IMR-90 (cell line): ENCODE data around the gene SSBP2. TPM values are rescaled to one million over a fixed set of nuclear protein-coding genes. Genes with fewer than 3 reads are reported as not detected.

Experiments used
- ATAC-seq: fragments of 200-7000 bp; cut with Tn5 transposase; 2 replicates; pipeline ENCODE4 v1.9.1; 2020; ENCODE audit warnings: low read depth, mild to moderate bottlenecking, moderate library complexity
- BruUV-seq: library from RNA; stranded (reverse); fragments of 400-500 nt; replicated peaks from 2 replicates; lab custom pipeline; 2021; lab: Mats Ljungman, UMichigan
- CTCF ChIA-PET: fragments of 300-600 bp; formaldehyde crosslinking; extraction: SDS; loops from one replicate; lab custom pipeline; 2021; ENCODE audit warnings: antibody characterized with exemption; lab: Yijun Ruan, JAX
- POLR2A ChIA-PET: fragments of 300-600 bp; sonication (Branson Sonifier 250); formaldehyde crosslinking; loops from one replicate; lab custom pipeline; 2022; ENCODE audit warnings: antibody characterized with exemption; ENCODE audit not compliant: unreplicated experiment; lab: Charles Lee
- DNase-seq: peaks from one replicate; pipeline ENCODE4 v3.0.0; 2013
- H2AFZ ChIP-seq: replicated peaks from 2 replicates; pipeline ENCODE3; 2013; ENCODE audit warnings: low read length, mild to moderate bottlenecking; ENCODE audit not compliant: poor library complexity
- H2AK5ac ChIP-seq: 2 replicates; pipeline ENCODE4 v1.6.1; 2013; ENCODE audit warnings: low read depth, low read length, inconsistent platforms
- H2AK9ac ChIP-seq: replicated peaks from 2 replicates; pipeline ENCODE3; 2013; ENCODE audit warnings: mild to moderate bottlenecking, low read depth, low read length, moderate library complexity; ENCODE audit not compliant: poor library complexity
- H2BK120ac ChIP-seq: 2 replicates; pipeline ENCODE4 v1.6.1; 2013; ENCODE audit warnings: low read depth, low read length, inconsistent platforms
- H2BK15ac ChIP-seq: 3 replicates; pipeline ENCODE4 v1.6.1; 2013; ENCODE audit warnings: low read depth, low read length, inconsistent platforms
- H2BK20ac ChIP-seq: 2 replicates; pipeline ENCODE4 v1.6.1; 2013; ENCODE audit warnings: low read depth, mild to moderate bottlenecking, inconsistent platforms, low read length, moderate library complexity
- H2BK5ac ChIP-seq: 2 replicates; pipeline ENCODE4 v1.6.1; 2013; ENCODE audit warnings: mild to moderate bottlenecking, low read depth, low read length, inconsistent platforms; ENCODE audit not compliant: poor library complexity, severe bottlenecking
- H3K14ac ChIP-seq: replicated peaks from 2 replicates; pipeline ENCODE4 v1.6.1; 2013; ENCODE audit warnings: low read depth, low read length, inconsistent platforms
- H3K18ac ChIP-seq: 2 replicates; pipeline ENCODE4 v1.6.1; 2013; ENCODE audit warnings: low read depth, low read length, control low read depth
- H3K23ac ChIP-seq: 2 replicates; pipeline ENCODE4 v1.6.1; 2013; ENCODE audit warnings: low read depth, low read length, inconsistent platforms
- H3K27ac ChIP-seq: 2 replicates; pipeline ENCODE4 v1.5.1; 2013; ENCODE audit warnings: mild to moderate bottlenecking, control low read depth, low read length; ENCODE audit not compliant: insufficient read depth
- H3K27me3 ChIP-seq: 2 replicates; pipeline ENCODE4 v1.6.1; 2013; ENCODE audit warnings: low read length; ENCODE audit not compliant: control insufficient read depth, insufficient read depth
- H3K36me3 ChIP-seq: 2 replicates; pipeline ENCODE4 v1.6.1; 2013; ENCODE audit warnings: low read length, mixed read lengths; ENCODE audit not compliant: control insufficient read depth, insufficient read depth
- H3K4ac ChIP-seq: 2 replicates; pipeline ENCODE4 v1.6.1; 2013; ENCODE audit warnings: low read depth, low read length, inconsistent platforms
- H3K4me1 ChIP-seq: 2 replicates; pipeline ENCODE4 v1.6.1; 2013; ENCODE audit warnings: low read length, mixed read lengths; ENCODE audit not compliant: control insufficient read depth, insufficient read depth
- H3K4me2 ChIP-seq: 2 replicates; pipeline ENCODE4 v1.6.1; 2013; ENCODE audit warnings: low read depth, mild to moderate bottlenecking, control low read depth, low read length, moderate library complexity
- H3K4me3 ChIP-seq: 2 replicates; pipeline ENCODE4 v1.5.1; 2013; ENCODE audit warnings: low read depth, mild to moderate bottlenecking, control low read depth, low read length, moderate library complexity; ENCODE audit not compliant: insufficient read depth
- H3K56ac ChIP-seq: 2 replicates; pipeline ENCODE4 v1.6.1; 2013; ENCODE audit warnings: low read length, inconsistent platforms; ENCODE audit not compliant: insufficient read depth; ENCODE audit errors: extremely low read depth
- H3K79me1 ChIP-seq, 2 experiments: 2 replicates each; pipeline ENCODE4 v1.6.1; 2013; ENCODE audit warnings: low read length in 2 of 2, inconsistent platforms in 1 of 2, low read depth in 1 of 2
- H3K9ac ChIP-seq: 2 replicates; pipeline ENCODE4 v1.6.1; 2013; ENCODE audit warnings: low read depth, low read length, control low read depth
- H3K9me1 ChIP-seq: 2 replicates; pipeline ENCODE4 v1.6.1; 2013; ENCODE audit warnings: low read length, inconsistent platforms; ENCODE audit not compliant: insufficient read depth
- H3K9me3 ChIP-seq: 2 replicates; pipeline ENCODE4 v1.6.1; 2013; ENCODE audit warnings: low read length; ENCODE audit not compliant: control insufficient read depth, insufficient read depth
- H4K20me1 ChIP-seq: 2 replicates; pipeline ENCODE4 v1.6.1; 2013; ENCODE audit warnings: low read length, inconsistent platforms; ENCODE audit not compliant: insufficient read depth
- H4K5ac ChIP-seq: 2 replicates; pipeline ENCODE4 v1.6.1; 2013; ENCODE audit warnings: mild to moderate bottlenecking, low read depth, low read length, control low read depth
- H4K8ac ChIP-seq, 2 experiments: 2 replicates each; pipeline ENCODE4 v1.6.1; 2013; ENCODE audit warnings: low read depth in 2 of 2, low read length in 2 of 2, control low read depth in 1 of 2, inconsistent platforms in 1 of 2
- H4K91ac ChIP-seq: 2 replicates; pipeline ENCODE4 v1.6.1; 2013; ENCODE audit warnings: low read depth, low read length, inconsistent platforms; ENCODE audit not compliant: insufficient read depth
- MAFK ChIP-seq: IDR thresholded peaks from 2 replicates; pipeline ENCODE4 v1.6.1; 2012; ENCODE audit warnings: low read depth, low read length, improper control_type of control experiment
- SMC3 ChIP-seq: fragments of 150-350 bp; IDR thresholded peaks from 2 replicates; pipeline ENCODE4 v1.6.1; 2016; ENCODE audit warnings: low read depth, mild to moderate bottlenecking, antibody characterized with exemption, low read length, moderate library complexity
- WGBS, 2 experiments: methylation state at CpG; one replicate each; pipeline versions ENCODE4 v1.1.5 to v1.1.7; 2013; ENCODE audit warnings: missing lambda C conversion rate in 2 of 2; ENCODE audit not compliant: insufficient read length in 1 of 2; ENCODE audit errors: extremely low coverage in 2 of 2; 5-methylcytosine and 5-hydroxymethylcytosine counted together
- dilution Hi-C: fragments of 300-500 bp; cut with HindIII; formaldehyde crosslinking; loops from one replicate; pipeline ENCODE4 v1.14.3; 2018; ENCODE audit warnings: low sequenced_read_pairs; ENCODE audit not compliant: unreplicated experiment
- in situ Hi-C: fragments of 300-500 bp; cut with MboI; formaldehyde crosslinking; loops from 3 replicates; pipeline ENCODE4 v1.14.3; 2019; ENCODE audit warnings: low sequenced_read_pairs, inconsistent platforms, mixed read lengths
- intact Hi-C: fragments of 100-400 bp; cut with micrococcal nuclease; formaldehyde crosslinking; loops from 2 replicates; pipeline ENCODE4 v1.10.0; 2022
- polyA plus RNA-seq, 3 experiments: library from polyadenylated mRNA; depleted of rRNA; stranded (reverse); fragments of >200 nt; gene quantifications; 2 replicates each; pipeline ENCODE4 v1.2.3, GENCODE V29; 2012; ENCODE audit warnings: low replicate concordance in 1 of 3
- total RNA-seq: library from RNA; depleted of rRNA; stranded (reverse); fragments of >200 nt; gene quantifications from 2 replicates; pipeline ENCODE4 v1.2.3, GENCODE V29; 2012

The SSBP2 gene
- total and polyA plus RNA-seq, 2 of the 4 experiments (the other 2 are of a cell fraction): 38.4 to 42.7 TPM

DNA sequence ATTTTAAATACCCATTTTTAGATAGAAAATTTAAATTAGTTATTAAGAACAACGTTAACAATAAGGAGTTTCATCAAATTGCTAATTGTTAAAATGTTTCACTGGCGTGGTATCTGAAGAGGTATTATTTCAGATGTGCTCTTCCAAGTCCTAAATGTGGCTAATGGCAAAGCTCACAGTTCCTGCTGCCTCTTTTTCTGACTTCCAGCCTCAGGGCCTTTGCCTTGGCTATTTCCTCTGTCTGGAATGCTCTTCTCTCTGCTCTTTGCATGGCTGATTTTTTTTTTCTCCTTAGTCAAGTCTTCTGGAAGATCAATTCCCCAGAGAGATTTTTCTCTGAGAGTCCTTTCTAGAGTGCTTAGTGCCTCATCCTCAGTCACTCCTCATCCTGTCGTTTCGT is 9.6 kb upstream of the SSBP2 start:
- H2AFZ ChIP-seq: no peak overlapping the region
- H3K23ac ChIP-seq: no peak overlapping the region
- BruUV-seq: no TSS peak
- H3K9me1 ChIP-seq: no peaks in the 10 kb centered on the region; the same call in 1 of the 2 replicates
- no peak overlapping the region for H2AK9ac ChIP-seq
- no peak overlapping the region for H2BK20ac ChIP-seq
- no peak overlapping the region for H3K4me2 ChIP-seq
- ATAC-seq (no peak), DNase-seq (no peak)
- H3K9ac ChIP-seq: no peak overlapping the region
- H3K36me3 ChIP-seq: no peaks in the 10 kb centered on the region
- dilution Hi-C loops (no loop called here), in situ Hi-C loops (loop anchor here (25.0 kb wide), 1 partner anchor 402 kb away; no protein-coding TSS in a partner anchor), intact Hi-C loops (no loop called here)
- CTCF ChIA-PET: no interaction called here
- H3K18ac ChIP-seq: no peak overlapping the region
- no peak overlapping the region for H3K14ac ChIP-seq
- no peak overlapping the region for H2AK5ac ChIP-seq
- H4K8ac ChIP-seq: no peak overlapping the region
- no peak overlapping the region for H2BK5ac ChIP-seq
- H3K27ac ChIP-seq: no peak overlapping the region
- TF ChIP-seq SMC3 (no peak), MAFK (no peak)
- H2BK15ac ChIP-seq: no peak overlapping the region
- H3K79me1 ChIP-seq: no peaks in the 10 kb centered on the region
- no peaks in the 10 kb centered on the region for H3K9me3 ChIP-seq
- POLR2A ChIA-PET: interaction anchor here (0.6 kb wide), 1 partner anchor 75 kb away, joined by 4 read pairs; no protein-coding TSS in a partner anchor
- no peak overlapping the region for H3K4me3 ChIP-seq
- no CpG with 5 or more reads among the region's 4 CpGs for WGBS, 2 experiments
- H3K56ac ChIP-seq: no peak overlapping the region
- no peak overlapping the region for H4K5ac ChIP-seq
- H4K20me1 ChIP-seq: no peaks in the 10 kb centered on the region
- H3K4ac ChIP-seq: no peak overlapping the region
- no peak overlapping the region for H2BK120ac ChIP-seq
- H4K91ac ChIP-seq: no peak overlapping the region
- no peaks in the 10 kb centered on the region for H3K27me3 ChIP-seq
- H3K4me1 ChIP-seq: no peaks in the 10 kb centered on the region
